H1 (cell line): ENCODE results near the gene LYPD6B. TPM values are rescaled to one million over a fixed set of nuclear protein-coding genes. Genes with fewer than 3 reads are reported as not detected.
A peak's percentile ranks its signal among the peaks of the same experiment; 100 is the strongest.

Source experiments
- CTCF ChIA-PET: fragments of 300-600 bp; sonication (Branson Sonifier 250); formaldehyde crosslinking; loops from one replicate; lab custom pipeline; 2021; ENCODE audit not compliant: partially characterized antibody; lab: Charles Lee
- POLR2A ChIA-PET: fragments of 300-600 bp; sonication (Branson Sonifier 250); formaldehyde crosslinking; loops from one replicate; lab custom pipeline; 2021; ENCODE audit warnings: inconsistent platforms; ENCODE audit not compliant: partially characterized antibody; lab: Charles Lee
- DNase-seq, 2 experiments: peaks; one replicate each; pipeline versions ENCODE4 v3.0.0 to v3.0.0-alpha.2; 2010 to 2022; ENCODE audit warnings: low spot score in 2 of 2, low read depth in 1 of 2, mixed read lengths in 1 of 2
- FAIRE-seq: peaks from 2 replicates; lab custom pipeline; 2011; peaks lifted over from hg19 to GRCh38; lab: Jason Lieb, UNC
- H2AFZ ChIP-seq: 2 replicates; pipeline ENCODE4 v1.8.1; 2012; ENCODE audit warnings: low read length, inconsistent platforms
- H2AK5ac ChIP-seq: 2 replicates; pipeline ENCODE4 v1.6.1; 2013; ENCODE audit warnings: low read depth, low read length
- H2BK120ac ChIP-seq: replicated peaks from 2 replicates; pipeline ENCODE3; 2013; ENCODE audit warnings: low read depth, low read length, inconsistent platforms
- H2BK12ac ChIP-seq: 2 replicates; pipeline ENCODE4 v1.6.1; 2013; ENCODE audit warnings: low read depth, low read length
- H2BK15ac ChIP-seq: 2 replicates; pipeline ENCODE4 v1.6.1; 2013; ENCODE audit warnings: low read length
- H2BK20ac ChIP-seq: 2 replicates; pipeline ENCODE4 v1.6.1; 2013; ENCODE audit warnings: low read length
- H2BK5ac ChIP-seq: 2 replicates; pipeline ENCODE4 v1.6.1; 2013; ENCODE audit warnings: low read depth, low read length
- H3K14ac ChIP-seq: 2 replicates; pipeline ENCODE4 v1.6.1; 2013; ENCODE audit warnings: inconsistent platforms; ENCODE audit not compliant: insufficient read length
- H3K18ac ChIP-seq: 2 replicates; pipeline ENCODE4 v1.6.1; 2013; ENCODE audit warnings: low read length; ENCODE audit errors: extremely low read depth
- H3K23ac ChIP-seq: 2 replicates; pipeline ENCODE4 v1.6.1; 2013; ENCODE audit warnings: inconsistent platforms; ENCODE audit not compliant: insufficient read length
- H3K23me2 ChIP-seq: 2 replicates; pipeline ENCODE4 v1.6.1; 2013; ENCODE audit warnings: low read depth, low read length
- H3K27ac ChIP-seq: 2 replicates; pipeline ENCODE4 v1.6.1; 2011; ENCODE audit warnings: low read depth, low read length, inconsistent platforms
- H3K27me3 ChIP-seq, 4 experiments: replicated peaks in 1 of 4; 1 replicate in 1 of 4; 2 replicates in 3 of 4; pipeline versions ENCODE4 v1.6.1 to v1.8.1; 2011 to 2013; ENCODE audit warnings: low read length in 3 of 4, mild to moderate bottlenecking in 3 of 4, inconsistent platforms in 2 of 4, mixed read lengths in 2 of 4, moderate library complexity in 1 of 4; ENCODE audit not compliant: control insufficient read depth in 3 of 4, insufficient read depth in 3 of 4; ENCODE audit errors: extremely low read depth in 1 of 4
- H3K36me3 ChIP-seq, 4 experiments: 2 replicates each; pipeline versions ENCODE4 v1.6.1 to v1.8.1; 2011 to 2013; ENCODE audit warnings: mild to moderate bottlenecking in 4 of 4, low read length in 3 of 4, moderate library complexity in 2 of 4, control low read depth in 1 of 4, inconsistent platforms in 1 of 4; ENCODE audit not compliant: insufficient read depth in 4 of 4, control insufficient read depth in 2 of 4
- H3K4ac ChIP-seq: replicated peaks from 2 replicates; pipeline ENCODE3; 2013; ENCODE audit warnings: low read length, low read depth, mixed read lengths, inconsistent platforms; ENCODE audit not compliant: insufficient read length
- H3K4me1 ChIP-seq, 4 experiments: replicated peaks in 1 of 4; 1 replicate in 1 of 4; 2 replicates in 3 of 4; pipeline versions ENCODE4 v1.6.1 to v1.8.1; 2011 to 2013; ENCODE audit warnings: low read length in 3 of 4, inconsistent platforms in 2 of 4, mixed read lengths in 1 of 4; ENCODE audit not compliant: insufficient read depth in 4 of 4, control insufficient read depth in 3 of 4
- H3K4me2 ChIP-seq, 2 experiments: 2 replicates each; pipeline versions ENCODE4 v1.6.1 to v1.8.1; 2011 to 2013; ENCODE audit warnings: low read depth in 2 of 2, low read length in 2 of 2, control low read depth in 1 of 2, inconsistent platforms in 1 of 2, mild to moderate bottlenecking in 1 of 2; ENCODE audit not compliant: insufficient read depth in 1 of 2
- H3K4me3 ChIP-seq, 4 experiments: fragments of 200-600, 300-600 bp in 1 of 4; sonication (generic), shearing (Covaris generic), sonication (Bioruptor Twin) in 1 of 4; 2 replicates each; pipeline versions ENCODE4 v1.5.1 to v1.8.1; 2011 to 2016; ENCODE audit warnings: low read length in 4 of 4, low read depth in 3 of 4, control low read depth in 2 of 4, inconsistent platforms in 2 of 4, mild to moderate bottlenecking in 2 of 4, mixed read lengths in 1 of 4, moderate library complexity in 1 of 4; ENCODE audit not compliant: insufficient read depth in 2 of 4; ENCODE audit errors: extremely low read depth in 1 of 4
- H3K56ac ChIP-seq: replicated peaks from 2 replicates; pipeline ENCODE3; 2013; ENCODE audit warnings: low read depth, mild to moderate bottlenecking, mixed read lengths, low read length, inconsistent platforms; ENCODE audit not compliant: insufficient read length
- H3K79me1 ChIP-seq: 2 replicates; pipeline ENCODE4 v1.6.1; 2013; ENCODE audit warnings: low read depth, low read length, control low read depth
- H3K79me2 ChIP-seq, 2 experiments: 2 replicates each; pipeline versions ENCODE4 v1.6.1 to v1.8.1; 2012 to 2013; ENCODE audit warnings: low read length in 2 of 2, mild to moderate bottlenecking in 2 of 2, inconsistent platforms in 1 of 2; ENCODE audit not compliant: insufficient read depth in 2 of 2, control insufficient read depth in 1 of 2
- H3K9ac ChIP-seq, 4 experiments: replicated peaks in 1 of 4; 1 replicate in 1 of 4; 2 replicates in 3 of 4; pipeline versions ENCODE4 v1.6.1 to v1.8.1; 2011 to 2013; ENCODE audit warnings: low read depth in 3 of 4, low read length in 3 of 4, control low read depth in 2 of 4, mild to moderate bottlenecking in 2 of 4, moderate library complexity in 2 of 4, inconsistent platforms in 1 of 4; ENCODE audit errors: extremely low read depth in 1 of 4
- H3K9me3 ChIP-seq, 2 experiments: 2 replicates each; pipeline versions ENCODE4 v1.6.1 to v1.8.1; 2012 to 2013; ENCODE audit warnings: mild to moderate bottlenecking in 2 of 2, moderate library complexity in 2 of 2, control low read depth in 1 of 2, inconsistent platforms in 1 of 2, low read depth in 1 of 2, low read length in 1 of 2, mixed read lengths in 1 of 2; ENCODE audit not compliant: insufficient read depth in 2 of 2
- H4K20me1 ChIP-seq, 2 experiments: replicated peaks in 1 of 2; 2 replicates each; pipeline versions ENCODE3 to v1.8.1; 2011 to 2013; ENCODE audit warnings: inconsistent platforms in 2 of 2, low read length in 2 of 2, mild to moderate bottlenecking in 1 of 2; ENCODE audit not compliant: insufficient read depth in 2 of 2, control insufficient read depth in 1 of 2
- H4K5ac ChIP-seq: 2 replicates; pipeline ENCODE4 v1.6.1; 2013; ENCODE audit warnings: low read length, low read depth, mixed read lengths, inconsistent platforms; ENCODE audit not compliant: insufficient read length
- H4K8ac ChIP-seq: 2 replicates; pipeline ENCODE4 v1.8.0; 2013; ENCODE audit warnings: mild to moderate bottlenecking, moderate library complexity, low read length, inconsistent platforms; ENCODE audit not compliant: insufficient read depth; ENCODE audit errors: extremely low read depth
- H4K91ac ChIP-seq: replicated peaks from 2 replicates; pipeline ENCODE3; 2013; ENCODE audit warnings: low read length, mixed read lengths, inconsistent platforms; ENCODE audit not compliant: insufficient read length
- MAX ChIP-seq: IDR thresholded peaks from 2 replicates; pipeline ENCODE4 v1.6.1; 2012; ENCODE audit warnings: inconsistent platforms
- TEAD4 ChIP-seq: IDR thresholded peaks from 2 replicates; pipeline ENCODE4 v1.6.1; 2012; ENCODE audit warnings: low read depth, low read length, inconsistent platforms, mixed read lengths
- WGBS, 2 experiments: shearing (Covaris generic) in 1 of 2; methylation state at CpG; one replicate each; pipeline versions ENCODE4 v1.1.6 to v1.1.7; 2013 to 2015; ENCODE audit warnings: low lambda C conversion rate in 2 of 2, mixed read lengths in 2 of 2, inconsistent platforms in 1 of 2, low coverage in 1 of 2, missing lambda C conversion rate in 1 of 2; ENCODE audit not compliant: insufficient replicate concordance in 2 of 2, insufficient coverage in 1 of 2, insufficient read length in 1 of 2; ENCODE audit errors: extremely low coverage in 1 of 2, missing lambda C conversion rate in 1 of 2; 5-methylcytosine and 5-hydroxymethylcytosine counted together
- polyA plus RNA-seq, 7 experiments: library from polyadenylated mRNA; depleted of rRNA in 3 of 7; stranded (reverse) in 5 of 7; unstranded in 2 of 7; fragments of >200 nt in 5 of 7; fragments of 200-250 nt in 2 of 7; gene quantifications; 1 replicate in 5 of 7; 2 replicates in 1 of 7; 4 replicates in 1 of 7; pipeline versions ENCODE4 v1.2.1 to v1.2.3, GENCODE V29; 2011 to 2013; ENCODE audit warnings: missing spikeins in 2 of 7, mixed read lengths in 2 of 7
- total RNA-seq: library from RNA; stranded (reverse); fragmentation: NEBNext Ultra II Directional; extraction: Animal tissue kit (Norgen Biotek cat#: 25700); gene quantifications from 2 replicates; pipeline ENCODE4 v1.2.1, GENCODE V29; 2021

The LYPD6B gene
- total and polyA plus RNA-seq, 2 of the 8 experiments (the other 6 are each of a cell fraction or from before 2014, with no cell fraction given) = 2.2 to 3.5 TPM

- peak overlapping the region; percentile 55; the same call in 1 of the 2 replicates for H2BK12ac ChIP-seq
- no peak overlapping the region for H3K27ac ChIP-seq
- WGBS, 2 experiments = 40% methylated on average over 3 of the region's 4 CpGs; no CpG with 5 or more reads in 1 of the 2 experiments
- no peak overlapping the region for H2BK5ac ChIP-seq
- no peaks in the 10 kb centered on the region for H3K27me3 ChIP-seq
- peak overlapping the region in 1 of 4 experiments; percentile 46; a peak in 1 of 8 replicates for H3K4me3 ChIP-seq
- H2BK20ac ChIP-seq = peak overlapping the region; percentile 24; the same call in 1 of the 2 replicates
- ChIA-PET CTCF (interaction anchor here (1.3 kb wide), 1 partner anchor 9 kb away, joined by 4 read pairs; no protein-coding TSS in a partner anchor), POLR2A (no interaction called here)
- no peaks in the 10 kb centered on the region for H3K79me1 ChIP-seq
- peaks cover 10 to 38% (median 23%) of the 10 kb centered on the region in 4 experiments for H3K36me3 ChIP-seq
- H3K23me2 ChIP-seq = peaks cover 3% of the 10 kb centered on the region; the same call in 1 of the 2 replicates
- H2BK120ac ChIP-seq = no peak overlapping the region
- no peaks in the 10 kb centered on the region for H3K79me2 ChIP-seq
- no peak overlapping the region for H4K8ac ChIP-seq
- peaks cover 5 to 15% of the 10 kb centered on the region in 2 experiments; a peak in 3 of 4 replicates for H3K9me3 ChIP-seq
- H3K23ac ChIP-seq = no peak overlapping the region
- H3K14ac ChIP-seq = no peak overlapping the region
- peak overlapping the region; percentile 37 for H4K5ac ChIP-seq
- H2AK5ac ChIP-seq = 0 out of 2 replicates have a peak overlapping the region, but pooled peaks have one; percentile 41
- peak overlapping the region; percentile 33; the same call in 1 of the 2 replicates for H3K18ac ChIP-seq
- H3K9ac ChIP-seq = no peak overlapping the region
- no peak overlapping the region for H3K56ac ChIP-seq
- FAIRE-seq = no peak
- no peak overlapping the region for H2AFZ ChIP-seq
- peaks cover 6 to 26% (median 22%) of the 10 kb centered on the region in 4 experiments; a peak in 6 of 7 replicates for H3K4me1 ChIP-seq
- peak overlapping the region; percentile 90 for H4K91ac ChIP-seq
- H3K4me2 ChIP-seq = peak overlapping the region; percentile 63 to 70; a peak in 3 of 4 replicates
- DNase-seq = no peak
- no peak overlapping the region for H2BK15ac ChIP-seq
- TF ChIP-seq MAX (peak; percentile 62), TEAD4 (no peak)
- H4K20me1 ChIP-seq = no peaks in the 10 kb centered on the region
- H3K4ac ChIP-seq = no peak overlapping the region
These were observed 39.7 kb upstream of the LYPD6B start for GRCh38 chr2:148998831-148999200.
